AG08396 (cell line): ENCODE results near the gene CCDC27.
"Not testable (repeated sequence)": the region's sequence is repeated elsewhere in the genome, so short reads cannot be mapped to it uniquely, and the experiment has no call there.

Experiments used
- DNase-seq: peaks from one replicate; pipeline ENCODE4 v3.0.0; 2012; ENCODE audit warnings: low spot score, mixed read lengths

The CCDC27 gene

GRCh38 chr1:3796215-3797061 lies 44.2 kb downstream of the CCDC27 start, which contains the start of gene LRRC47:
TSS of gene LRRC47 (minus strand) at chr1:3796498. CDS start at chr1:3796476, 22 bp downstream.
- DNase-seq, result peak; percentile 98

DNA sequence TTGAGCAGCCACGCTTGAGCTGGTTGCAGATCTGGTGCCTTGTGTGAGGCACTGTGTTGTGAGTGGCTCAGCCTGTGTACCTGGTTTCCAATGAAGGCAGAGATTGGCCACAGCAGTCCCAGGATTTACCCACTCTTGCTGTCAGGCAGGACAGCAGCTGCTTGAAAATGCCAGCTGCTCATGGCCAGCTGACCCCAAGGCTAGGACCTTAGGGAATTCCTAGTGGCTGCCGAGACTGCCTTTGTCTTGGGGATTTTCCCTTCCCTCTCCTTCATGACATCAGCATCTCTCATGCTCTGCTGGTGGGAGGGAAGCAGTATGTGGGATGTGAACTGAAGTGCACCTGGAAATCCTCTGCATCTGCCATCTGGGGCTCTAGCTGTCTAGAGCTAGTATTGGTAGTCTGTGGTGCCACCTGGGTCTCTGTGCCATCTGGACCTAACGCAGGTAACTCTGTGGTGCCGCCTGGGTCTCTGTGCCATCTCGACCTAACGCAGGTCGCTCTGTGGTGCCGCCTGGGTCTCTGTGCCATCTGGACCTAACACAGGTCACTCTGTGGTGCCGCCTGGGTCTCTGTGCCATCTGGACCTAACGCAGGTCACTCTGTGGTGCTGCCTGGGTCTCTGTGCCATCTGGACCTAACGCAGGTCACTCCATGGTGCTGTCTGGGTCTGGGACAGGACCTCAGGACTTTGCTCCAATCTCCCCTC lies 47.9 kb downstream of the CCDC27 start:
- DNase-seq, result no peak

GRCh38 chr1:3800795-3801194 lies 48.5 kb downstream of the CCDC27 start:
- not testable (repeated sequence) for DNase-seq

DNA sequence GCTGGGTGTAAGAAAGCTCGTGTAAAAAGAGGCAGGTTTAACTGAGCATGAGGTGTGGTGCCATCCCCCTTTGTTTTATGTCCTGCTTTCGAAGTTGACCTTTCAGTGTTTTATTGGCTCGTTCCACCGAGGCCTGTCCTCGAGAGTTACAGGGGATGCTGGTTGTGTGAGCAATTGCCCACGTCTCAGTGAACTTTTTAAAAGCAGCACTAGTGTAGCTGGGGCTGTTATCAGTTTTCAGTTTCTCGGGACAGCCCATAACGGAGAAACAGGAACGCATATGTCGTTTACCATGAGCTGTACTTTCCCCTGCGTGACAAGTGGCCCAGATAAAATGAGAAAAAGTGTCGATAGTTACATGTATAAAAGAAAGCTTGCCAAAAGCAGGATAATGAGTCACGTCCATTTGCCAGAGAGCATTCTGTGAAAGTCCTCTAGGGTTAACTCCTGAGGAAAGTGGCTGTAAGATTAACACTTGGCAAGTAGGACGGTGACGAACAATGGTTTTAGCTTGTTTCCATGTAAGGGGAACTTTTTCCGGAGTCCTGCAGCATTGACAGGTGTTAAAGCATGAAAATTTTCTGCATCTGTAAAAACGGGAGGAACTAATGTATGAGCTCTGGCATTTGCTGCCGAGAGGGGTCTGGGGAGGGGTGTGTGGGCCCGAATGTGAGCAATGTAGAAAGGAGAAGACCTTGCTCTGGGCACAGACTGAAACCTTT lies 51.8 kb downstream of the CCDC27 start:
- DNase-seq, result no peak

GRCh38 chr1:3804627-3804944 lies 52.3 kb downstream of the CCDC27 start:
- not testable (repeated sequence) for DNase-seq

GRCh38 chr1:3805038-3805437 lies 52.8 kb downstream of the CCDC27 start:
- no peak for DNase-seq

DNA sequence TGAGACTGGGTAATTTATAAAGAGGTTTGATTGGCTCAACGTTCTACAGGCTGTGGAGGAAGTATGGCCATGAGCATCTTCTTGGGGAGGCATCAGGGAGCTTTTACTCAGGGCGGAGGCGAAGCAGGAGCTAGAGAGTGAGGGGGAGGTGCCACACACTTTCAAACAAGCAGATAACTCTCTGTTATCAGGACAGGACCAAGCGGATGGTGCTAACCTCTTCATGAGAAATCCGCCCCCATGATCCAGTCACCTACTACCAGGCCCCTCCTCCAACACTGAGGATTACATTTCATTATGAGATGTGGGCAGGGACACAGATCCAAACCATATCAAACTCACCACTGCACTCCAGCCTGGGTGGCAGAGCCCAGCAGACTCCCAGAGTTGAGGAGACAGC lies 55.5 kb downstream of the CCDC27 start:
- no peak for DNase-seq

GRCh38 chr1:3809680-3810079 lies 57.4 kb downstream of the CCDC27 start:
- no peak for DNase-seq

DNA sequence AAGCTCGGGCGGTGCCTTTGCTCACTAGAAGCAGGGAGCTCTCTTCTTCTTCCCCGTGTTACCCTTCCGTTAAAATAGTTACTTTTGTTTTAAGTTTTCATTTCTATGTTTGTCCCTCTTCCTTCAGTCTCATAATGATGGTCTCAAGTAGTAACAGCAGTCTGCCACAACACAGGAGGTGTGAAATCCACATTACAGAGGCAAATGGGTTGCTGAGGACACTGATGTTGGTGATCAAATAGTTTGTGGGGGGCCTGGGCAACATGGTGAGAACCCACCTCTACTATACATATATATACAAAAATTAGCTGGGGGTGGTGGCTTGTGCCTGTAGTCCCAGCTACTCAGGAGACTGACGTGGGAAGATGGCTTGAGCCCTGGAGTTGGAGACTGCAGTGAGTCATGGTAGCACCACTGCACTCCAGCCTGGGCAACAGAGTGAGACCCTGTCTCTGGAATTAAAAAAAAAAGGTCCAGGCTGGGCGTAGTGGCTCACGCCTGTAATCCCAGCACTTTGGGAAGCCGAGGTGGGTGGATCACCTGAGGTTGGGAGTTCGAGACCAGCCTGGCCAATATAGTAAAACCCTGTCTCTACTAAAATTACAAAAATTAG lies 58.0 kb downstream of the CCDC27 start:
- DNase-seq, result not testable (repeated sequence)

GRCh38 chr1:3811595-3811911 lies 59.3 kb downstream of the CCDC27 start:
- no peak for DNase-seq

- DNase-seq, result no peak
These were observed 61.8 kb downstream of the CCDC27 start for GRCh38 chr1:3814065-3814464.

DNA sequence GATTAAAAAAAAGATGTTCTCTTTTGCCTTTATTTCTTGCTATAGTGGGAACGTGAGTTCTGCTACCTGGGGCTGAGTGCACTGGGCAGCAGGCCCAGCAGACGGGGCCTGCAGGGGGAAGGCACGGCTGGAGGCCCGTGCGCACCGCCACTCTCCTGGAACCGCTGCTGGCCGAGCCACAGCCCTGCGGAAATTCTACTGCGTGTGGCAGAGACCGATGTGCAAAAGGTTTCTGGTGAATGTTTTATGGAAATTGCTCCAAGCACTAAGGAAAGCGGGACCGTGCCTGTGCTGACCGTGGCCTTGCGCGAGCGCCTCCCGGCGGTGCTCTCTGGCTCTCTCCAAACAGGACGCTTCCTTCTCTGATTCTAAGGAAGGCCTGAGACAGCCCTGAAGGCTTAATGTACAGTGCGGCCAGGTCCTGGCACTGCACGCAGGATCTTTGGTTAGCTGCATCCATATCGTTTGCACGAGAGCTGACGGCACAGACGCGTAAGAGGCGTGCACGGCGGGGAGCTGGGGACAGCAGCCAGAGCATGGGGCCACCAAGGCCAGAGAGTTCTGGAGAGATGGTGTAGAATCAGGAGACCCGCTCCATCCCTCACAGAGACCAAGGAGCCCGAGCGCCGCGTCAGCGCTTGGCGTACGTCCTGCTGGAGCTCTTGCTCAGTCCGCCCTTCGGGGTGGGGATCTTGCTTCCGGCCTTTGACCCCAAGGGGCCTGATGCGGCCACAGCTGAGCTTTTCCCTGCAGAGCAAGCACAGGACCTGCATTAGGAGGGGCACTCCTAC lies 62.7 kb downstream of the CCDC27 start:
- no peak for DNase-seq

DNA sequence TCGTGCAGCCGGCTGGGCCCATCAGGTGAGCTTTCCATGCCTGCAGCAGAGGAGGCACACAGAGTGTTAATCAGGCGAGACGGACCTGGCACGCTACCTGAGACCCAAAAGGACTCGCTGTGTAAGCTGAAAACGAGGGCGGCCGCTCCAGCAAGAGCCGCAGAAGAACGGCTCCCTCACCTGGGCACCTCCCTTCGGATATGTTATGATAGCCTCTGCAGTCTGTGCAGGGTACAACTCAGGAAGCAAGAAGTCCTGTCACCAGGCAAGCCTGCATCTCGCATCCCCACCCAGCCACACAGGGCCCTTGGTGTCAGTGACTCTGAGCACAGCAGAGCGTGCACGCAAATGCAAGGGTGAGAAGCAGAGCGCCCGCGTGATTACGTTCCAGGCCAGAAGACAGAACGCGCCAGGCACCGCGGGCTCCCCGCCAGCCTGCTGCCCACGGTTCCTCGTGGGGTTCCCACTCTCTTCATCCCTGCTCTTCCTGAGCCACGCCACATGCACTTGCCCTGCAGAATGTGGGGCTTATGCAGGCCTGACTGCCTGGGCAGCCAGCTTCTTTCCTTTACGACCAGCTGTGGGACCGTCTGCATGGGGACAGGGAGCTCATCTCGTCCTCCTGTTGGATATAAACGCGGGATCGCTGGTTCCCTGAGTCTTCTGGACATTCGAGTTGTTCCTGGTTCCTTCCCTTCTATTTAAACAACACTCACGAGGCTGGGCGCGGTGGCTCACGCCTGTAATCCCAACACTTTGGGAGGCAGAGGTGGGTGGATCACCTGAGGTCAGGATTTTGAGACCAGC lies 64.3 kb downstream of the CCDC27 start:
- no peak for DNase-seq

- no peak for DNase-seq
These were observed 65.0 kb downstream of the CCDC27 start for GRCh38 chr1:3817138-3817740.

DNA sequence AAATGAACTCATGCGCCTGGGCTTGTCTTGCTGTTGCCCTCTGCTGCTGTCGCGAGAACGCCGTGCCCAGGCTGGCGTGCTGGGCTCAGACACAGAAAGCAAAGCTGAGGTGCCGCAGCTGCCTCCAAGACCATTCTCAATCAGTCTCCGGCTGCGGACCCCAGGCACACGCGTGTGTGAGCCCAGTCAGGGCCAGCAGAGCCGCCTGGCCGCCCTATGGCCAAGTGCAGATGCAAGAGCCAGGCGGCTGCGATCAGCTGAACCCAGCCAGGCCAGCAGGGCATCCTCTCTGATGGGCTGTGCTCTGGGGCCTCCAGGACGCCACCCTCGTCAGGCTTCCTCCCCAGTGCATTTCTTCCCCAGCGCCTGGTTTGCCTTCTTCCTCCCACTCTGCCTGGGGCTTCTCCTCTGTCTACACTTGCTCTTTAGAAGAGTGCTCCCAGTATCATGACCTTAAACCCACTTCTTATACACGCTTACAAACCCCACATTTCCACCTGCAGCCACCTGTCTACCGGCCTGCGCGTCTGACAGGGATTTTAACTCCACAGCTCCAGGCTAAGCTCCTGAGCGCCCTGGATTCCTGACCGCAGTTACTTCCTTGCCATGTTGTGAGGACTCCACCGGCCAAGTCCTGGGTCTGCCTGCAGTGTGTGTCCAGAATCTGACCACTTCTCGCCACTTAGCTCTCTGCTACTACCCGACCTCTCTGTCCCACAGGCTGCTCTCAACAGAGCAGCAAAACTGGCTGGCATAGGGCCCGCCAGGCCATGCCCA lies 65.8 kb downstream of the CCDC27 start:
- DNase-seq, result no peak

GRCh38 chr1:3819771-3820200 lies 67.5 kb downstream of the CCDC27 start:
- no peak for DNase-seq

- no peak for DNase-seq
These were observed 68.1 kb downstream of the CCDC27 start for GRCh38 chr1:3820316-3820715.

GRCh38 chr1:3821004-3821403 lies 68.8 kb downstream of the CCDC27 start:
- DNase-seq, result no peak
